A673 (cell line): ENCODE measurements around the gene GJB3. TPM values are rescaled to one million over a fixed set of nuclear protein-coding genes. Genes with fewer than 3 reads are reported as not detected.

Experiments
- BruUV-seq: library from RNA; stranded (reverse); fragments of 400-500 nt; replicated peaks from 2 replicates; lab custom pipeline; 2021; lab: Mats Ljungman, UMichigan
- CTCF ChIA-PET: fragments of 300-600 bp; sonication (Branson Sonifier 250); formaldehyde crosslinking; loops from one replicate; lab custom pipeline; 2022; ENCODE audit warnings: antibody characterized with exemption; lab: Charles Lee
- POLR2A ChIA-PET: fragments of 300-600 bp; sonication (Branson Sonifier 250); formaldehyde crosslinking; loops from one replicate; lab custom pipeline; 2022; ENCODE audit warnings: antibody characterized with exemption; ENCODE audit not compliant: low non-redundant PET; lab: Charles Lee
- DNase-seq: peaks from one replicate; pipeline ENCODE4 v3.0.0-alpha.2; 2015; ENCODE audit warnings: low spot score
- H3K27ac ChIP-seq: fragments of 200-600 bp; sonication (generic); 2 replicates; pipeline ENCODE4 v1.5.1; 2016; ENCODE audit warnings: mixed run types, low read depth, mild to moderate bottlenecking, mixed read lengths, antibody characterized with exemption, low read length; ENCODE audit not compliant: poor library complexity, severe bottlenecking
- H3K27me3 ChIP-seq: fragments of 200-600 bp; sonication (generic); replicated peaks from 2 replicates; pipeline ENCODE4 v1.6.1; 2017; ENCODE audit warnings: mixed run types, low read depth, mild to moderate bottlenecking, mixed read lengths, antibody characterized with exemption, low read length; ENCODE audit not compliant: insufficient read depth, poor library complexity
- H3K36me3 ChIP-seq: fragments of 200-600 bp; sonication (generic); 2 replicates; pipeline ENCODE4 v1.6.1; 2016; ENCODE audit warnings: mixed run types, mild to moderate bottlenecking, mixed read lengths, antibody characterized with exemption, low read length; ENCODE audit not compliant: insufficient read depth, poor library complexity, severe bottlenecking
- H3K4me1 ChIP-seq: fragments of 200-600 bp; sonication (generic); 2 replicates; pipeline ENCODE4 v1.6.1; 2017; ENCODE audit warnings: mixed run types, mild to moderate bottlenecking, mixed read lengths, antibody characterized with exemption, low read length; ENCODE audit not compliant: insufficient read depth, poor library complexity, severe bottlenecking
- H3K4me3 ChIP-seq: fragments of 200-600 bp; sonication (generic); 2 replicates; pipeline ENCODE4 v1.5.1; 2016; ENCODE audit warnings: low read depth, mixed run types, mild to moderate bottlenecking, mixed read lengths, low read length; ENCODE audit not compliant: poor library complexity, severe bottlenecking
- H3K9me3 ChIP-seq: fragments of 200-600 bp; sonication (generic); 2 replicates; pipeline ENCODE4 v1.6.1; 2016; ENCODE audit warnings: mixed run types, low read depth, mild to moderate bottlenecking, mixed read lengths, antibody characterized with exemption, low read length; ENCODE audit not compliant: poor library complexity, severe bottlenecking
- CTCF ChIP-seq: fragments of 300-800, 200-600 bp; sonication (generic); conservative IDR thresholded peaks from 2 replicates; pipeline ENCODE4 v1.5.1; 2017; ENCODE audit warnings: low read depth, mild to moderate bottlenecking, antibody characterized with exemption, low read length, moderate library complexity, mixed read lengths
- EZH2 ChIP-seq: fragments of 200-600 bp; sonication (generic); IDR thresholded peaks from 2 replicates; pipeline ENCODE4 v1.6.1; 2017; ENCODE audit warnings: borderline replicate concordance, low read depth, mild to moderate bottlenecking, mixed read lengths, antibody characterized with exemption, low read length; ENCODE audit not compliant: poor library complexity, severe bottlenecking
- intact Hi-C: fragments of 100-400 bp; cut with micrococcal nuclease; formaldehyde crosslinking; loops from one replicate; pipeline ENCODE4 v1.10.0; 2022; ENCODE audit not compliant: unreplicated experiment
- total RNA-seq: library from RNA; stranded (reverse); gene quantifications from 2 replicates; pipeline ENCODE4 v1.2.3, GENCODE V29; 2021

Gene GJB3
- total RNA-seq, 1 experiment from 2014 or later: not detected

GRCh38 chr1:34786521-34787325, 5.7 kb downstream of the GJB3 start:
- peak; percentile 83 for TF ChIP-seq CTCF
- TF ChIP-seq EZH2: no peak
- Histone ChIP-seq H3K4me3 (no peak overlapping the region), H3K4me1 (no peaks in the 10 kb centered on the region), H3K36me3 (no peaks in the 10 kb centered on the region), H3K9me3 (no peaks in the 10 kb centered on the region), H3K27ac (no peak overlapping the region), H3K27me3 (peaks cover 14% of the 10 kb centered on the region)
- intact Hi-C loops: loop anchor here (5.0 kb wide), 1 partner anchor 66 kb away; no protein-coding TSS in a partner anchor
- DNase-seq: peak; percentile 78
- no TSS peak for BruUV-seq
- POLR2A ChIA-PET: no interaction called here
- CTCF ChIA-PET: interaction anchor here (0.6 to 1.1 kb wide), 4 partner anchors 66 to 363 kb away, joined by 3 to 5 read pairs (median 3); no protein-coding TSS in a partner anchor

GRCh38 chr1:34787461-34788420, 6.7 kb downstream of the GJB3 start:
- ChIA-PET CTCF (interaction anchor here (0.6 kb wide), 1 partner anchor 65 kb away, joined by 6 read pairs; no protein-coding TSS in a partner anchor), POLR2A (no interaction called here)
- TF ChIP-seq CTCF: peak; percentile 48
- TF ChIP-seq EZH2: no peak
- BruUV-seq: no TSS peak
- no peak overlapping the region for H3K4me3 ChIP-seq
- no peak overlapping the region for H3K27ac ChIP-seq
- H3K9me3 ChIP-seq: no peaks in the 10 kb centered on the region
- intact Hi-C loops: loop anchor here (5.0 kb wide), 1 partner anchor 65 kb away; no protein-coding TSS in a partner anchor
- DNase-seq: peak; percentile 28
- H3K4me1 ChIP-seq: no peaks in the 10 kb centered on the region
- no peaks in the 10 kb centered on the region for H3K36me3 ChIP-seq
- peaks cover 4% of the 10 kb centered on the region for H3K27me3 ChIP-seq

GRCh38 chr1:34790985-34791384, 10.0 kb downstream of the GJB3 start:
- Histone ChIP-seq H3K27me3 (peaks cover 10% of the 10 kb centered on the region), H3K4me3 (no peak overlapping the region), H3K27ac (no peak overlapping the region), H3K9me3 (no peaks in the 10 kb centered on the region), H3K36me3 (no peaks in the 10 kb centered on the region), H3K4me1 (no peaks in the 10 kb centered on the region)
- no TSS peak for BruUV-seq
- no peak for DNase-seq
- intact Hi-C loops: no loop called here
- ChIA-PET CTCF (no interaction called here), POLR2A (no interaction called here)
- TF ChIP-seq EZH2 (no peak), CTCF (no peak)
